K562 treated with DMSO at 1 percent for 48 hours (cell line): ENCODE data around the gene MC1R. TPM values are rescaled to one million over a fixed set of nuclear protein-coding genes. Genes with fewer than 3 reads are reported as not detected.

ENCODE experiments used
- total RNA-seq: library from RNA; unstranded; fragments of 300-600 nt; gene quantifications from 2 replicates; pipeline ENCODE4 v1.2.3, GENCODE V29; 2022; ENCODE audit warnings: low replicate concordance; ENCODE audit errors: extremely low read depth

The MC1R gene
- total RNA-seq: not detected in 2 replicates

DNA sequence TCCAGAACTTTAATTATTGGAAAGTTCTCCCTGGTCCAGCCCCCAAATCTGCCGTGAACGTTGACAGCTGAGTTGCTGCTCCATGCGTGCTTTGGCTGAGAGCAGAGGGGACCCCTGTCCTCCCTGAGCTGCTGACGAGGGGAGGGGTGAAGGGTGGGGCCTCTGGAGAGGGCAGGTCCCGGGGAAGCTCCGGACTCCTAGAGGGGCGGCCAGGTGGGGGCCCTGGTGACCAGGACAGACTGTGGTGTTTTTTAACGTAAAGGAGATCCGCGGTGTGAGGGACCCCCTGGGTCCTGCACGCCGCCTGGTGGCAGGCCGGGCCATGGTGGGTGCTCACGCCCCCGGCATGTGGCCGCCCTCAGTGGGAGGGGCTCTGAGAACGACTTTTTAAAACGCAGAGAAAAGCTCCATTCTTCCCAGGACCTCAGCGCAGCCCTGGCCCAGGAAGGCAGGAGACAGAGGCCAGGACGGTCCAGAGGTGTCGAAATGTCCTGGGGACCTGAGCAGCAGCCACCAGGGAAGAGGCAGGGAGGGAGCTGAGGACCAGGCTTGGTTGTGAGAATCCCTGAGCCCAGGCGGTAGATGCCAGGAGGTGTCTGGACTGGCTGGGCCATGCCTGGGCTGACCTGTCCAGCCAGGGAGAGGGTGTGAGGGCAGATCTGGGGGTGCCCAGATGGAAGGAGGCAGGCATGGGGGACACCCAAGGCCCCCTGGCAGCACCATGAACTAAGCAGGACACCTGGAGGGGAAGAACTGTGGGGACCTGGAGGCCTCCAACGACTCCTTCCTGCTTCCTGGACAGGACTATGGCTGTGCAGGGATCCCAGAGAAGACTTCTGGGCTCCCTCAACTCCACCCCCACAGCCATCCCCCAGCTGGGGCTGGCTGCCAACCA, at the start of gene MC1R:
MC1R (plus strand) TSS at position 410 of the 895 bp plus-strand sequence; CDS start at position 807, 397 bp downstream.

GRCh38 chr16:89873109-89873971, 45.3 kb upstream of the MC1R start, which contains the start of gene TCF25:
TCF25 (plus strand) TSS chr16:89873592; CDS start chr16:89873668, 76 bp downstream.

GRCh38 chr16:89922884-89923639, 4.4 kb downstream of the MC1R start, which contains the start of gene TUBB3:
TUBB3 (plus strand) TSS chr16:89923342; CDS start chr16:89923402, 60 bp downstream.

Other genes starting within 250 kb of the MC1R start
- gene CDK10, start 232.2 kb upstream of the MC1R start, total RNA-seq: not detected in 2 replicates
- gene SPATA2L, start 217.2 kb upstream of the MC1R start, total RNA-seq: not detected in 2 replicates
- not detected in 2 replicates for gene VPS9D1, start 198.0 kb upstream of the MC1R start, total RNA-seq
- not detected in 2 replicates for gene ZNF276, start 197.3 kb upstream of the MC1R start, total RNA-seq
- not detected in 2 replicates for gene FANCA, start 102.2 kb upstream of the MC1R start, total RNA-seq
- gene SPIRE2, start 90.4 kb upstream of the MC1R start, total RNA-seq: not detected in 2 replicates
- not detected in 2 replicates for gene TCF25, start 45.3 kb upstream of the MC1R start, total RNA-seq
- not detected in 2 replicates for gene TUBB3, start 4.5 kb downstream of the MC1R start, total RNA-seq
- 715 TPM in 1 of 2 replicates, not detected in the other for gene DEF8, start 29.9 kb downstream of the MC1R start, total RNA-seq
- gene DBNDD1, start 100.6 kb downstream of the MC1R start, total RNA-seq: not detected in 2 replicates
- gene PRDM7, start 158.5 kb downstream of the MC1R start, total RNA-seq: not detected in 2 replicates